ENCODE data around the gene TECPR2.
A peak's percentile ranks its signal among the peaks of the same experiment; 100 is the strongest.
"Not testable (repeated sequence)": the region's sequence is repeated elsewhere in the genome, so short reads cannot be mapped to it uniquely, and the experiment has no call there.

Gene TECPR2

DNA sequence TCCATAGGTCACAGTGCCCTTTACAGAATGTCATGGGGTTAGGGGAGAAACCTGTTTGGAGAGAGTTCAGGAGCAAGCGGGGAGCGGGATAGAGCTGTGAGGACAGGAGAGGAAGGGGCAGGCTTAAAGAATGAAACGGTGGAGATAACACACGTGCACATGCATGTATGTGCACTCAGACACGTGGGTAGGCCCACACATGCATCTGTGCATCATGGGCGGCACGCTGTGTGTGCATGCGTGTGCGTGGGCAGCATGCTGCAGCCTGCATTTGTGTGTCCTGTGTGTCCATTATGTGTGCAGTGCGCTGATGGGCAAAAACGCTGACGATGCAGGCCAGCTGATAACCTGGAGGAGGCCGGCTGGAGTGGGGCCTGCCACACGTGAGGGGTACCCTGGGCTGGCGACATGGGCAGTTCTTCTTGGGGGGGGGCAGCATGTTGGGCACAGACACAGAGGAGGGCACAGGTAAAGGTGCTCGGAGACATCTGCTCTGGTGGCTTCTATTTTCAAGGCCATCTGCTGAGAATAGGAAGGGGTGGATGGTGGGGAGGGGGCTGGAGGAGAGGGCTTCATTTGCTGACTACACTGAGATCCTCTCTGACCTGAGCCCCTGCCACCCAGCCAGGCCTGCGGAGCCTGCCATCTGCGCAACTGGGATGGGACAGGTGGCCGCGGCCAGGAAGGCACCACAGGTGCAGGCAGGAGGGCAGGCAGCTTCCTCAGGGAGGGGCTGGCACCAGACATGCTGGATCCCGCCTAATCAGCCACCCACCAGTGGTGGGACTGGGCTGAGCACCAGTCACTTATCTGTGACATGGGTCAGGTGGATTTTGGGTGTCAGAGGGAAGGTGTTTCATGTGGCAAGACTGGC is 151.4 kb downstream of the TECPR2 start:
- DNase-seq: no peak

DNA sequence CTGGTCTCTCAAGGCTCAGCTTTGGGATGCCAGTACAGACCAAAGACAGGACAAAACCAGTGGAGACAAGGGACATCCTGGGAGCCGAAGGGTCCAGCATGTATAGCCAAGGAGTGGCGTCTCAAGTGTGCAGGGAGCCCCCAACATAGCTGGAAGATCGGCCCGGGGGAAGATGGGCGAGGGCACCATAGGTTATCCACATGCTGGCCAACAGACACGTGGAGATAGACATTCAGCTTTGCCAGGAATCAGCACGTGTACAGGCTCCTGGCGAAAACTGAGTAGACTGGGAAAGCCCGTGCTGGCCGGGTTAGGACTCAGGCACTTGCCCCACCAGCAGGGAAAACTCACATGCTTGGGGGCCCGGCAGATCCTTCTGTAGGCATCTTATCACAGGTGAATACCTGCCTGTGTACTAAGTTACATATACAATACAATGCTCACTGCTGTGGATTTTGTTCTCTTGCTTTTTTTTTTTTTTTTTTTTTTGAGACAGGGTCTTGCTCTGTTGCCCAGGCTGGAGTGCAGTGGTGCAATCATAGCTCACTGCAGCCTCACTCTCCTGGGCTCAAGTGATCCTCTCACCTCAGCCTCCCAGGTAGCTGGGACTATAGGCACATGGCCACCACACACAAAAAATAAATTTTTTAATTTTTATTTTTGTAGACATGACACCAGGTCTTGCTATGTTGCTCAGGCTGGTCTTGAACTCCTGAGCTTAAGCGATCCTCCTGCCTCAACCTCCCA is 152.4 kb downstream of the TECPR2 start:
- no peak for DNase-seq

DNA sequence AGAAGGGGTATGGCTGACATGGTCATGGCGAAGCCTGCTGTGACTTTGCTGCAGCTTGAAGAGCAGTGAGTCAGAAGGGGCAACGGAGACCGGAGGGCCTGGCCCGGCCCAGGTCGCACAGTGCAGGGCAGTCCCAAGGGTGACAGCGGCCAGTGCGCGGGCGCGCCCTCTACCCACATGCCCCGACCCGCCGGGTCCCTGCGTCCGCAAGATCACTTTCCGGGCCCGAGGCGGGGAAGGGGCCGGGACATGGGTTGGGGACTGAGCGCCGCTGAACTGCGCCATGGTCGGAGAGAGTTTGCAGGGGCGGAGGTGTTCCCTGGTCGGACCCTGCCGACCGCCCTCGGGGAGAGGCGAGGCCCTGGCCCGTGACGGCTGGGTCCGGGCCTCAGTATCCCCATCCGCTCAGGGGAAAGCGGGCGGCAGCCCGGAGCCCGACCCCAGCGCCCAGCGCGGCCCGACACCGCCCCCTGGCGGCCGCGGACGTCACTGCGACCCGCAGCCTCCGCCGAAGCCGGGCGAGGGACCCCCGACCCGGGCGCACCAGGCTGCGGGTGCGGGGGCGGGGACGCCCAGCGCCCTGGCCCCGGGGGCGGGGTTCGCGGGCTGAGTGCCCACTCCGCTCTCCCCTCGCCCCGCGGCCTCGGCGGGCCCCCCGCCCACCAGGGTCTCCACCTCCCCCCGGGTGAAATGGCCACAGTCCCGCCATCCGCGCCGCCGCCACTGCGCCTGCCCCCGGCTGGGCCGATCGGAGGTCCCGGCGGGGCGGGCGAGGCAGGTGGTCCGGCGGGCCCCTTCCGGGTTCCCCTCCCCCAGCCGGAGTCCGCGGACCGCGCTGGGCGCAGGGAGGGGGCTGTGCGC is 154.0 kb downstream of the TECPR2 start:
- DNase-seq: peak in 1 of 2 experiments; percentile 42

DNA sequence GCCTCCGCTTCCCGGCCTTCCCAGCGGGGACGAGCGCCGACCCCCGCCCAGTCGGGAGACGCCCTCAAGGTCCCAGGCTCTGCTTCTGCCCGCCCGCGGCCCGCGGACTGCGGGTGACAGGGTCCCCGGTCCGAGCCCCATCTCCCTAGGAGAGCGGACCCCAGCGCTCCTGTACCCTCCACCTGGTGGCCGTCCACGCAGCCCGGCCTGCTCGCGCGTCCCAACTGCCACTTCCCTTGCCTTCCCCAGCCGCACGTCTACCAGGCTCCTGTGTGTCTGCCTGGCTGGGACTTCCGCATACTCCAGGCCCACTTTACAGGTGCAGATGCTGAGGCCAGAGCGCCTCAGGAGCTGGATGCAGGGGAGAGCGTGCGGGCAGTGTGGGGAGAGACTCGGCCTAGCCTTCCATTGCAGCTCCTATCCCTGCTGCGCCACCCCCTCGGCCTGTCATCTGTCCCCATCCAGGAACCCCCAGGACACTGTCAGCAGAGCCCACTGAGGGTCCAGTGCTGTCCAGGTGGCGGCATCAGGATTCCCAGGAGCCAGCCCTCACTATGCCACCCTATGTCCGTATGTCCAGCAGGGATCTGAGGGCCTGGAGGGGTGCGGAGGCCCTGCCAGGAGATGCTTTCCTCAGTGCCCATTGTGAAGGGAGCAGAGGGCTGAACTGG is 154.8 kb downstream of the TECPR2 start:
- DNase-seq: no peak

DNA sequence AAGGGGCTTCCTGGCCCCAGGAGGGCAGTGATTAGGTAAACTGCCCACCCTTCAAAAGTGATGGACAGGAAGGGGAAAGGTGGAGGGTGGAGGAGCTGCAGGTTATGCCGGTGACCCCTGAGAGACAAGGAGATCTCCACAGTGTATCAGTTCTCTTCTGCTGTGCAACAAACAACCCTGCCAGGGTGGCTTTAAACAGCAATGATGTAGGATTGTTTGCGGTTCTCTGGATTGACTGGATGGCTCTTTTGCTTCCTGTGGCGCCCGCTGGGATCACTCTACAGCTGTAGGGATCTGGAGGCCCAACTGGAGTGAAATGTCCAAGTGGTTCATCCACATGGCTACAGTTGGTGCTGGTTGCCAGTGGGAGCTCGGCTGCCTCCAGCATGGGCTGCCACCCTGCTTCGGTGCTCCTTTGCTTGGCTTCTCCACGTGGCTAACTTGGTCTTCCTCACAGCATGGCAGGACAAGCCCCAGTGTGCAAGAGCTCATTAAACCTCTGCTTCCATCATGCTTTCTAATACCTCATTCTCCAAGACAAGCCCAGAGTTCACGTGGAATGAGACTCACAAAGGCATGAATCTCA is 155.4 kb downstream of the TECPR2 start:
- DNase-seq: no peak

DNA sequence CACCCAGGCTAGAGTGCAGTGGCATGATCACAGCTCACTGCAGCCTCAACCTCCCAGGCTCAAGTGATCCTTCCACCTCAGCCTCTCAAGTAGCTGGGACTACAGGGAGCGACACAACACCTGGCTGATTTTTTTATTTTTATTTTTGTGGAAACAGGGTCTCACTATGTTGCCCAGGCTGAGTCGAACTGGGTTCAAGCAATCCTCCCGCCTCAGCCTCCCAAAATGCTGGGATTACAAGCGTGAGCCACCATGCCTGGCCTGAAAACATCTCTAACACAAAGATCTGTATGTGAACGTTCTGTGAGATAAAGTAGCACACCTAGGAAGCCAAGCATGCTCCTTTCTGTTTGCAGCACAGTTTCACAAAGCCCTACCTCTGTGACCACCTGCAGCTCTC is 157.0 kb downstream of the TECPR2 start:
- not testable (repeated sequence) for DNase-seq

DNA sequence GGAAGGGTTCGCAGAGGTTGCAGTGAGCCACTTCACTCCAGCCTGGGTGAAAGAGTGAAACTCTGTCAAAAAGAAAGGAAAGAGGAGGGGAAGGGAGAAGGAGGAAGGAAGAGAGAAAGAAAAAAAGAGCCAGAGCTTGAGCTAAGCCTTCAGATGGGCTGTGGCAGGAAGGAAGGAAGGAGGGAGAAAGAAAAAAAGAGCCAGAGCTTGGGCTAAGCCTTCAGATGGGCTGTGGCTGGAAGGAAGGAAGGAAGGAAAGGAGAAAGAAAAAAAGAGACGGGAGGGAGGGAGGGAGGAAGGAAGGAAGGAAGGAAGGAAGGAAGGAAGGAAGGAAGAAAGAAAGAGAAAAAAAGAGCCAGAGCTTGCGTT is 160.4 kb downstream of the TECPR2 start:
- no peak for DNase-seq

DNA sequence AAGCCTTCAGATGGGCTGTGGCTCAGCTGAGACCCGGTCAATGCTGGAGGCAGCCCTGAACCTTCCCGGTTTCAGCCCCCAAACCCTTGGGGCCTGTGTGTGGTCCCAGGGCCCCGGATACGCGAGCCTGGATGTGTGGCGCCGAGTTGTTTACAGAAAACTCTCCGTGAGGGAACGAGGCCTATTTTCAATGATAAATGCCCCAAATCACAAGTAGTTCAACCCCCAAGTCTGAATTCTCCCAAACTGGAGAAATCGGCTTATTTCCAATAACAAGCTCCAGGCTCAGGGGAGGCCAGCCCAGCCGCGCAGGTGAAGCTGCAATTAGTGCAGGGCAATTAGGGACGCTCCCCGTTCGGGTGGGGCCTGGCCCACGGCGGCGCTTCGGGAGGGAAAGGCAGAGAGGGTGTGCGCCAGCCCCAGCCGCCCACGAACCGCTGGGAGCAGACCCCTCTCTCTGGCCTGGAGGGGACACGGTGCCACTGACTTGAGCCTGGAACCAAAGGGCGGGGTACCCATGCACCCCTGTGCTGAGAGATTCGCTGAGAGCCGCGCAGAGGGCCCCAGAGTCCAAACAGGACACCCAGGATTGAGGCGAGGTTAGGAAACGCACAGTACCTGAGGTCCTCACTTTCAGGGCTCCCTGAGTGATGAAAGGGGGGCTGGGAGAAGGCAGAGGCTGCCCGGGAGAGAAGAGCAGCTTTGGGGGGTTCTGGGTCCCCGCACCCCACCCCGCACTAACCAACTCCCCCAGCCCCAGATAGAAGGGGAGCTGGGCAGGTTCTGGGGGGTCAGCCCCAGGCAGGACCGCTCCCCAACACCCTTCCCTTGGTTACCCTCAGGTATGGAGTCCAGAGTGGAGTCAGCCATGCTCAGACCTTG is 161.1 kb downstream of the TECPR2 start:
- no peak for DNase-seq

DNA sequence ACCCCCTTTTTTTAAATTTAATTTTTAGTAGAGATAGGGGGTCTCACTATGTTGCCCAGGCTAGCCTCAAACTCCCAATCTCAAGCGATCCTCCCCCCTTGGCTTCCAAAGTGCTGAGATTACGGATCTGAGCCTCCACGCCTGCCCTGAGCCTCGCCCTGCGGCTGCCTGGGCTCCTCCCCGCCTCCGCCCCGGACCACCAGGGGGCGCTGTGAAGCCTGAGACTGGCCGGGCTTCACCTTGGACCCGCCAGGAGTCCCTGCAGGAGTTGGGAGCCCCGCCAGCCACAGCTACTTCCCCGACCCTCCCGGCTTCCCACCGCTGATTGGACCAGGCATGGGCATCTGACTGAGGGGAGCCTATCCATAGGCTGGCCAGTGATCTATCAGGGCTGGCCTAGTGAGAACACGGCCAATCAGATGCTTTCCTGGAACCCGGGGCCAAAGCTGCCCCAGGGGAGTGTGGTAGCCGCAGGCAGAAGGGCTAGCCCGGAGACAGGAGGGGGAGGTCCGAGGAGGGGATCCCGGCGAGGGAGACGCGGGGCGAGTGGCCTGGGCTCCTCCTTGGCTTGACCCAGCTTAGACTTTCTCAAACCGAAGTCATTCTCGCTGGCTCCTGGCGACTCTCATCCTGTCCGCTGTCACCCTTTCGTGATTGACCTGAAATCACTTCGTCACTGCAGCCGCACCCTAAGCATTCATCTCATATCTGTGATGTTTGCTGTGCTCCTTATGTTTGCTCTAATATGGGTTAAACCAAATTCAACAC is 161.9 kb downstream of the TECPR2 start:
- DNase-seq: peak; percentile 98

DNA sequence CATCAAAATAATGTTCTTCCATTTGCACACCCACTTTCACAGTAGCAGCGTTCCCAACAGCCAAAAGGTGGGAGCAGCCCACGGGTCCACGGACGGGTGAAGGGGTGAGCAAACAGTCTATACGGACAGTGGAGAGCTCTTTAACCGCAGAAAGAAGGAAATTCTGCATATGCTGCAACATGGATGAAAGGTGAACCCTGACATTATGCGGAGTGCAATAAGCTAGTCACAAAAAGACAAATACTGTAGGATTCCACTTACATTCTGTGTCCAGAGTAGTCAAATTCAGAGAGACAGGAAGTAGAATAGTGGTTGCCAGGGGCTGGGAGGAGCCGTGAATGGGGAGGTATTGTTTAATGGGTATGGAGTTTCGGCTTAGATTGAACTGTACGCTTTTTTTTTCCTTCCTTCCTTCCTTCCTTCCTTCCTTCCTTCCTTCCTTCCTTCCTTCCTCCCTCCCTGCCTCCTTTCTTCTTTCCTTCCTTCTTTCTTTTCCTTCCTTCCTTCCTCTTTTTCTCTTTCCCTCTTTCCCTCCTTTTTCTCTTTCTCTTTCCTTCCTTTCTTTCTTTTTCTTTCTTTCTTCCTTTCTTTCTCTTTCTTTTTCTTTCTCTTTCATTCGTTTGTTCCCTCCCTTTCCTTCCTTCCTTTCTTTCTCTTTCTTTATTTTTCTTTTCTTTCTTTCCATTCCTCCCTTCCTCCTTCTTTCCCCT is 162.6 kb downstream of the TECPR2 start:
- DNase-seq: peak; percentile 26 to 42

DNA sequence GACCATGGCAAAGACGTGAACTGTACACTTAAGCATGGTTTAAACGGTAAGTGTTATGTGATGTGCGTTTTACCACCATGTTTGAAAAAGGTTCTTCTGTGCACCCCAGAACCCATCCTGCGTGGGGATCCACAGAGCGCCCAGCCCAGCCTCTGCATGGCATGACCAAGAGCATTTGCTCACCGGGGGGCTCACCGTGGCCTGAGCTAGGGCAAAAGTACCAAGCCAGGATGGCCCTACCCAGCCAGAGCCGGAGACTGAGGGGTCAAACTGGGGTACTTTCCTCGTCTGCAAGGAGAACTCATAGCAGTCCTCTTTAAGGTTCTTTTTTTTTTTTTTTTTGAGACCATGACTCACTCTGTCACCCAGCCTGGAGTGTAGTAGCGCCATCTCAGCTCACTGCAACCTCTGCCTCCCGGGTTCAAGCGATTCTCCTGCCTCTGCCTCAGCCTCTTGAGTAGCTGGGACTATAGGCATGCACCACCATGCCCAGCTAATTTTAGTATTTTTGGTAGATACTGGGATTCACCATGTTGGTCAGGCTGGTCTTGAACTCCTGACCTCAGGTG is 163.3 kb downstream of the TECPR2 start:
- DNase-seq: no peak

DNA sequence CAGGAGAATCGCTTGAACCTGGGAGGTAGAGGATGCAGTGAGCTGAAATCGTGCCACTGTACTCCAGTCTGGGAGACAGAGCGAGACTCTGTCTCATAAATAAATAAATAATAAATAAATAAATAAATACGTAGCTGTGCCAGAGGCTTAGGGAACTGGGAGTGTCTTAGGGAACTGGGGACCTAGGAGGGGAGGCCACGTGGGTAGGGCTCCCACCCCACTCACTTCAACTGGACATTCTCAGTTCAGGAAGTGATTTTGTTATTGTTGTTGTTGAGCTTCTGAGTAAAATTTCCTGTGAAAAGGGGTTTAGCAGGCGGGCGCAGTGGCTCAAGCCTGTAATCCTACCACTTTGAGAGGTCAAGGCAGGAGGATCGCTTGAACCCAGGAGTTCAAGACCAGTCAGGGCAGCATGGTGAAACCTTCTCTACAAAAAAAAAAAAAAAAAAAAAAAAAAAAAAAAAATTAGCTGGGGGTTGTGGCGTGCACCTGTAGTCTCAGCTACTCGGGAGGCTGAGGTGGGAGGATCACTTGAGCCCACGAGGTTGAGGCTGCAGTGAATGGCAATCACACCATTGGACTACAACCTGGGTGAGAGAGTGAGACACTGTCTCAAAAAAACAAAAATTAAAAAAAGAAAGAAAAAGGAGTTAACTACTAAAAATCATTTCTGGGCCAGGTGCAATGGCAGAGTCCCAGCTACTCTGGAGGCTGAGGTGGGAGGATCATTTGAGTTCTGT is 165.9 kb downstream of the TECPR2 start:
- DNase-seq: no peak

DNA sequence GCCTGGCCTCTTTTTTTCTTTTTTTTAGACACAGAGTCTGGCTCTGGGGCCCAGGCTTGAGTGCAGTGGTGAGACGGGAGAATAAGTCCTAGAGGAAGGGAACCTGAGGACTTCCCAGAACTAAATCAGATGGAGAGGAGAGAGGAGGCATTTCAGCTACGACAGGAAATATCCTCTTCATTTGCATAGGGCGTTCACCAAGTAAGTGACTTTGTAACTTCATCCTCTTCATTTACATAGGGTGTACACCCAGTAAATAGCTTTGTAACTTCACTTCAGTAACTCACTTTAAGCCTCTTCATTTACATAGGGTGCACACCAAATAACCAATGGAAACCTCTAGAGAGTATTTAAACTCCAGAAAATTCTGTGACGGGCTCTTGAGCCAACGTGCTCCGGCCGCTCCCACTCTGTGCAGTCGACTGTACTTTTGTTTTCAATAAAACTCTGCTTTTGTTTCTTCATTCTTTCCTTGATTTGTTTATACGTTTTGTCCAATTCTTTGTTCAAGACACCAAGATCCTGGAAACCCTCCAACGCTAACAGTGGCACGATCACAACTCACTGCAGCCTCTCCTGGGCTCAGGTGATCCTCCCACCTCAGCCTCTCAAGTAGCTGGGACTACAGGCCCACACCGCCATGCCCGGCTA is 168.2 kb downstream of the TECPR2 start:
- DNase-seq: no peak

DNA sequence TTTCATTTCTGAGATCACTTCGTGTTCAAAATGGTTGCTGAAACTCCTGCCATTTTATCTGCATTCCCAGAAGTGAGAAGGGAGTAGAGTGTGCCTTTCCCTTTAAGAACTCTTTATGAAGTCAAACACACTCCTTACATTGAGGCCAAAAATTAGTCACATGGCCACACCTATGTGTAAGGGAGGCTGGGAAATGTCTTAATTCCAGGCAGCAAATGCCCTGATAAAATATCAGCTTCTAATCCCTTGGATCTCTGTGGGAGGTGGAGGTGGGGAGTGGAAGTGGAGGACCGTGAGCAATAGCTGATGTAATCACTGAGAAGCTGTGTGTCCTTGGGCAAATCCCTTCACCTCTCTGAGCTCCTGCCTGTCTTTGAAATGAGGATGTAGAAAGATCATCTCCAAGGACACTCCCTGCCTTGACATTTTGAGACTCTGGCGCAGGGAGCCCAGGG is 169.5 kb downstream of the TECPR2 start:
- DNase-seq: no peak

DNA sequence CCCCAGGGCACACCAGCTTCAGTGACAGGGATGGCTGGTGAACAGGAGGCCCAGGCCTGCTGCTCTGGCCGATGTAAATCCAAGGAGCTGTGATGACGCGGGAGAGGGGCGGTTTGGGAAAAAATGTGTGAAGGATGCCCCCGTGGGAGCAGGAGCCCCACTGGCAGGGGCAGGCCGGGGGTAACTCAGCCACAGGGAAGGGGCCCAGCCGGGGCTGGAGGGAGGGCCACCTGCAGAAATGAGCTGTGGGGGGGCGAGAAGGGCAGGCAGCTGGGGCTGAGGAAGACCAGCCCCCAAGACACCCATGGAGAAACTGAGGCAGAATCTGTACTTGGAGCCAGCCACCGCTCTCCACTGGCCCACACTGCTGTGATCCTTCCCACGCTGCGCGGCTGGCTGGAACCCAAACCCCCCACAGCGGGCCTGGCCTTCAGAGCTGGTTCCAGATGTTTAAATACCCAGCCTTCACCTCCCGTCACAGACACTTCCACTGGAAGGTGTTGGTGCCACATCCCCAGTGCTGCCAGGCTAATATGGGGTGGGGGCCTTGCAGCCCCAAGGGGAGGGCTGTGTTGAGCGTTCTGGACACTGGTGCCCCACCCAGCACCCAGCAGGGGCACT is 175.3 kb downstream of the TECPR2 start:
- DNase-seq: no peak

DNA sequence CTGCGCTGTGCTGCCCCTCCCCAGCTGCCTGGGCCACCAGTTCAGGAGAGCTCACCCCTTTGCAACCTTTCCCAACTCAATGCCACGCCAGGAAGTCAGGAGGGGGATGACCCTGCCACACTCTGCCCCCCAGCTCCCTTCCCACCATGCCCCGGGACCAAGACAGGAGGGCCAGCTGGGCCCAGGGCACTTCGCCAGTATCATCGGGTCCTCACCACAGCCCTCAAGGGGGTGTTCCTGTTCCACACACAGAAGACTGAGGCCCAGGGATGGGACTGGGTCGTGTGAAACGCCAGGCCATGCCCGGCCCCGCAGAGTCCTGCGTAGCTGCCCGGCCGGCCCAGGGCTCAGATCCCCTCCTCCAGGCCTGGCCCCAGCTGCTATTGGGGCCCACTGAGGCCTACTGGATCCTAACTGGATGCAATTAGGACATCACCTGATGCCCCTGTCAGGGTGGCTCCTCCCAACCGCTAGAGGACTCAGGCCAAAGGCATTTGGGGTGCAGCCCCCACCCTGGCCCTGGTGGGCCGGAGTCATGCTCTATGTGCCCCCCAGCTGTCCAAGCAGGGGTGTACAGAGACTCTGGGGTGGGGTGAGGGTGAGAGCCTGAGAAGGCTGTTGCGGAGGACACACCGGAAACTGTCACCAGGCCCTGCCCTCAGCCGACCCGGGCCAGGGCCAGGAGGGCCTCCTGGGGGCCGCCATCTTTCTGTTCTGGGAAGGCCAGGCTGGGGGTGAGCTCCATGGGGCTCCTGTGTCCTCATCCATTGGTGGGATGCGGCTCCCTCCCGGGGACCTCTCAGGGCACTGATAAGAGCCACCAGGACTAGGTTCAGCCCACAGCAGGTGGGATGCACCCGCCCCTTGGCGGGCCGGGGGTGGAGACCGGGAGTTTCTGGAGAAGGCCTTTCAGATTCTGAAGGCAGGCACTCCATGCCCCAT is 176.1 kb downstream of the TECPR2 start:
- no peak for DNase-seq
